ENCODE measurements around the gene ALDH1L2. TPM values are rescaled to one million over a fixed set of nuclear protein-coding genes. Genes with fewer than 3 reads are reported as not detected.

The ALDH1L2 gene
- total and polyA plus RNA-seq, 4 donors: 0.03 to 0.25 (median 0.15) TPM

- TF ChIP-seq RAD21 (IDR thresholded peaks at IDR 0.05) (no peak), ATF3 (IDR thresholded peaks at IDR 0.05) (no peak), TAF1 (conservative IDR thresholded peaks at IDR 0.05) (no peak), FOXA1 (IDR thresholded peaks at IDR 0.05) (no peak), HNF4G (IDR thresholded peaks at IDR 0.05) (no peak), YY1 (IDR thresholded peaks at IDR 0.05) (no peak)
Observed at GRCh38 chr12:105116969-105117368, 32.7 kb upstream of the ALDH1L2 start (continued).

- Histone ChIP-seq H3K27ac (ENCODE audit: low read depth in 1 of 2, low read length in 2 of 2) (no peak overlapping the region), H3K27me3 (ENCODE audit: control insufficient read depth in 4 of 4, insufficient read depth in 4 of 4, low read length in 3 of 4) (no peaks in the 10 kb centered on the region), H3K9me3 (ENCODE audit: control insufficient read depth in 4 of 4, low read length in 3 of 4) (no peaks in the 10 kb centered on the region), H3K4me1 (ENCODE audit: control insufficient read depth in 4 of 4, insufficient read depth in 4 of 4, low read length in 3 of 4) (peaks cover 7 to 19% (median 17%) of the 10 kb centered on the region in 4 donors), H3K4me3 (ENCODE audit: low read depth in 1 of 3, low read length in 3 of 3) (no peak overlapping the region), H3K9ac (ENCODE audit: low read depth in 1 of 2, low read length in 2 of 2) (no peak overlapping the region), H3K36me3 (ENCODE audit: control insufficient read depth in 4 of 4, insufficient read depth in 3 of 4, low read depth in 1 of 4, low read length in 3 of 4) (peaks cover 0 to 23% (median 17%) of the 10 kb centered on the region in 4 donors)
- 97% methylated on average over 3 of the region's 3 CpGs for WGBS
- no peak for DNase-seq (ENCODE audit: low spot score)
- TF ChIP-seq HNF4G (IDR thresholded peaks at IDR 0.05): no peak
- TF ChIP-seq TAF1 (conservative IDR thresholded peaks at IDR 0.05): no peak
- no peak for TF ChIP-seq CTCF (IDR thresholded peaks at IDR 0.05; ENCODE audit: low read depth, low read length, missing input control)
- TF ChIP-seq YY1 (IDR thresholded peaks at IDR 0.05): no peak
- TF ChIP-seq REST (IDR thresholded peaks at IDR 0.05): no peak
- no peak for TF ChIP-seq GABPA (IDR thresholded peaks at IDR 0.05 in 1 of 2, conservative IDR thresholded peaks at IDR 0.05 in 1 of 2)
- no peak for TF ChIP-seq JUND (IDR thresholded peaks at IDR 0.05)
- TF ChIP-seq RAD21 (IDR thresholded peaks at IDR 0.05): no peak
- no peak for TF ChIP-seq SP1 (IDR thresholded peaks at IDR 0.05)
- TF ChIP-seq ZBTB33 (IDR thresholded peaks at IDR 0.05): no peak
- TF ChIP-seq NR2F2 (IDR thresholded peaks at IDR 0.05): no peak
- TF ChIP-seq FOXA1 (IDR thresholded peaks at IDR 0.05): no peak
- TF ChIP-seq RXRA (IDR thresholded peaks at IDR 0.05): no peak
- no peak for TF ChIP-seq FOXA2 (IDR thresholded peaks at IDR 0.05)
- no peak for TF ChIP-seq ATF3 (IDR thresholded peaks at IDR 0.05)
- TF ChIP-seq EGR1 (IDR thresholded peaks at IDR 0.05; ENCODE audit: low read depth in 2 of 2): no peak
- no peak for TF ChIP-seq MAX (IDR thresholded peaks at IDR 0.05)
Observed at GRCh38 chr12:105113094-105113493, 28.8 kb upstream of the ALDH1L2 start.
